ENCODE results near the gene MGMT. TPM values are rescaled to one million over a fixed set of nuclear protein-coding genes. Genes with fewer than 3 reads are reported as not detected.
A peak's percentile ranks its signal among the peaks of the same experiment; 100 is the strongest.

The MGMT gene
- total RNA-seq, 2 donors from 2014 or later = 28.6 to 33.7 TPM

- Mint-ChIP-seq H3K9me3 (no peaks in the 10 kb centered on the region), H3K27ac (peak overlapping the region; percentile 89), H3K27me3 (ENCODE audit: insufficient read depth) (no peaks in the 10 kb centered on the region), H3K4me3 (peak overlapping the region; percentile 36), H3K4me1 (peaks cover 45% of the 10 kb centered on the region), H3K36me3 (ENCODE audit: low read depth) (peaks cover 12% of the 10 kb centered on the region)
- no peak for TF ChIP-seq CTCF (conservative IDR thresholded peaks at IDR 0.05)
- H3K9me3 ChIP-seq (ENCODE audit: control insufficient read depth, low read length) = no peaks in the 10 kb centered on the region
- peak overlapping the region; percentile 66 for H3K4me3 ChIP-seq (ENCODE audit: low read length)
- H3K27me3 ChIP-seq (ENCODE audit: control insufficient read depth, insufficient read depth, low read length, poor library complexity, severe bottlenecking) = no peaks in the 10 kb centered on the region
- H3K4me1 ChIP-seq (ENCODE audit: control insufficient read depth, insufficient read depth, low read length) = peaks cover 23% of the 10 kb centered on the region
- no peaks in the 10 kb centered on the region for H3K36me3 ChIP-seq (ENCODE audit: control insufficient read depth, insufficient read depth, low read length)
- H3K27ac ChIP-seq (ENCODE audit: low read depth, low read length) = no peak overlapping the region
- H3K9ac ChIP-seq (ENCODE audit: extremely low read depth, low read length, poor library complexity, severe bottlenecking) = peak overlapping the region; percentile 54
- WGBS, 2 experiments (ENCODE audit: insufficient coverage in 1 of 2, insufficient read length in 1 of 2) = 33 to 61% methylated on average over 3 to 6 of the region's 6 CpGs
- peak; percentile 89 for DNase-seq
Observed at GRCh38 chr10:129711291-129711690, 244.2 kb downstream of the MGMT start.

- H3K9me3 ChIP-seq (ENCODE audit: control insufficient read depth, low read length) = no peaks in the 10 kb centered on the region
- H3K4me3 ChIP-seq (ENCODE audit: low read length) = no peak overlapping the region
- Mint-ChIP-seq H3K27ac (peak overlapping the region; percentile 74), H3K27me3 (ENCODE audit: insufficient read depth) (no peaks in the 10 kb centered on the region), H3K4me1 (peaks cover 46% of the 10 kb centered on the region), H3K9me3 (no peaks in the 10 kb centered on the region), H3K4me3 (no peak overlapping the region), H3K36me3 (ENCODE audit: low read depth) (peaks cover 9% of the 10 kb centered on the region)
- H3K36me3 ChIP-seq (ENCODE audit: control insufficient read depth, insufficient read depth, low read length) = no peaks in the 10 kb centered on the region
- peaks cover 23% of the 10 kb centered on the region for H3K4me1 ChIP-seq (ENCODE audit: control insufficient read depth, insufficient read depth, low read length)
- TF ChIP-seq CTCF (conservative IDR thresholded peaks at IDR 0.05) = no peak
- 88 to 100% methylated on average over 5 to 8 of the region's 8 CpGs for WGBS, 2 experiments (ENCODE audit: insufficient coverage in 1 of 2, insufficient read length in 1 of 2)
- H3K27me3 ChIP-seq (ENCODE audit: control insufficient read depth, insufficient read depth, low read length, poor library complexity, severe bottlenecking) = no peaks in the 10 kb centered on the region
- peak; percentile 16 for DNase-seq
- no peak overlapping the region for H3K27ac ChIP-seq (ENCODE audit: low read depth, low read length)
- no peak overlapping the region for H3K9ac ChIP-seq (ENCODE audit: extremely low read depth, low read length, poor library complexity, severe bottlenecking)
Observed at GRCh38 chr10:129712000-129712399, 245.0 kb downstream of the MGMT start.

GRCh38 chr10:129713659-129714265 is 246.7 kb downstream of the MGMT start:
- H3K27ac Mint-ChIP-seq = no peak overlapping the region

More at GRCh38 chr10:129713659-129714265, 246.7 kb downstream of the MGMT start:
- no peaks in the 10 kb centered on the region for H3K27me3 Mint-ChIP-seq (ENCODE audit: insufficient read depth)
- H3K9ac ChIP-seq (ENCODE audit: extremely low read depth, low read length, poor library complexity, severe bottlenecking) = no peak overlapping the region
- 96 to 100% methylated on average over 6 to 14 of the region's 14 CpGs for WGBS, 2 experiments (ENCODE audit: insufficient coverage in 1 of 2, insufficient read length in 1 of 2)
- H3K9me3 ChIP-seq (ENCODE audit: control insufficient read depth, low read length) = no peaks in the 10 kb centered on the region
- H3K9me3 Mint-ChIP-seq = no peaks in the 10 kb centered on the region
- no peaks in the 10 kb centered on the region for H3K36me3 ChIP-seq (ENCODE audit: control insufficient read depth, insufficient read depth, low read length)
- no peak overlapping the region for H3K4me3 Mint-ChIP-seq
- DNase-seq = peak; percentile 31
- no peaks in the 10 kb centered on the region for H3K27me3 ChIP-seq (ENCODE audit: control insufficient read depth, insufficient read depth, low read length, poor library complexity, severe bottlenecking)
- no peak for TF ChIP-seq CTCF (conservative IDR thresholded peaks at IDR 0.05)
- H3K27ac ChIP-seq (ENCODE audit: low read depth, low read length) = no peak overlapping the region
- H3K4me1 ChIP-seq (ENCODE audit: control insufficient read depth, insufficient read depth, low read length) = peaks cover 23% of the 10 kb centered on the region
- peaks cover 46% of the 10 kb centered on the region for H3K4me1 Mint-ChIP-seq
- H3K4me3 ChIP-seq (ENCODE audit: low read length) = no peak overlapping the region
- peaks cover 6% of the 10 kb centered on the region for H3K36me3 Mint-ChIP-seq (ENCODE audit: low read depth)

Data from endodermal cell (in vitro differentiated cells).